Ovary (tissue), 3 donors: Measurements from ENCODE around the gene NIPA2.

Experiments
- EP300 ChIP-seq: sonication (generic); formaldehyde crosslinking; IDR thresholded peaks from one replicate; pipeline ENCODE4 v1.6.1; 2017; ENCODE audit warnings: antibody characterized with exemption
- POLR2A ChIP-seq: fragments of 450-650 bp; IDR thresholded peaks from one replicate; pipeline ENCODE4 v1.6.1; 2017; ENCODE audit warnings: antibody characterized with exemption, mild to moderate bottlenecking, moderate library complexity
- TF ChIP-seq, protein P1 (sequence below), 3 donors: fragments of 450-650 bp in 2 of 3; fragments of 200-600 bp in 1 of 3; IDR thresholded peaks; one replicate each; pipeline versions ENCODE4 v1.5.1 to v1.8.0; 2016 to 2022; ENCODE audit warnings: antibody characterized with exemption in 3 of 3, mild to moderate bottlenecking in 1 of 3
- donor health status: DM: no; HTN: no; CAD: no.

DNA sequence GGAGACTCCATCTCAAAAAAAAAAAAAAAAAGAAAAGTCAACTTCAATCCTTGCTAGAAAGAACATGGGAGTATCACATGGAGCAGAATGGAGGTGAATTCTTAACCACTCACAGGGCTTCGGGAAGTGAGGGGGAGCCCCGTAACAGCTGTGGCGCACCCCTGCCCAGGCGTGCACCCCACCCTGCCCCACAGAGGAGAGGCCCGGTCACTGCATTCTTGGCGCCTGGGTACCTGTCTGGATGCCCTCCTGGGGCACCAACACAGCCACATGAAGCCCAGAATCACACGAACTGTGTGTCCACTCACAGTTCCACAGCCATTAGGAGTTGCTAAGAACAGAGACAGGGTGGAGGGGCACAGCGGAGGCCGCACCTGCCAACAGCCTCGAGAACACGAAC lies 51.8 kb downstream of the NIPA2 start:
- TF ChIP-seq, protein P1, sequence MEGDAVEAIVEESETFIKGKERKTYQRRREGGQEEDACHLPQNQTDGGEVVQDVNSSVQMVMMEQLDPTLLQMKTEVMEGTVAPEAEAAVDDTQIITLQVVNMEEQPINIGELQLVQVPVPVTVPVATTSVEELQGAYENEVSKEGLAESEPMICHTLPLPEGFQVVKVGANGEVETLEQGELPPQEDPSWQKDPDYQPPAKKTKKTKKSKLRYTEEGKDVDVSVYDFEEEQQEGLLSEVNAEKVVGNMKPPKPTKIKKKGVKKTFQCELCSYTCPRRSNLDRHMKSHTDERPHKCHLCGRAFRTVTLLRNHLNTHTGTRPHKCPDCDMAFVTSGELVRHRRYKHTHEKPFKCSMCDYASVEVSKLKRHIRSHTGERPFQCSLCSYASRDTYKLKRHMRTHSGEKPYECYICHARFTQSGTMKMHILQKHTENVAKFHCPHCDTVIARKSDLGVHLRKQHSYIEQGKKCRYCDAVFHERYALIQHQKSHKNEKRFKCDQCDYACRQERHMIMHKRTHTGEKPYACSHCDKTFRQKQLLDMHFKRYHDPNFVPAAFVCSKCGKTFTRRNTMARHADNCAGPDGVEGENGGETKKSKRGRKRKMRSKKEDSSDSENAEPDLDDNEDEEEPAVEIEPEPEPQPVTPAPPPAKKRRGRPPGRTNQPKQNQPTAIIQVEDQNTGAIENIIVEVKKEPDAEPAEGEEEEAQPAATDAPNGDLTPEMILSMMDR (IDR thresholded peaks at IDR 0.05) = no peak
- TF ChIP-seq POLR2A (no peak), EP300 (no peak)
